MM.1S (cell line): Measurements from ENCODE around the gene KRT39.

Experiments used
- DNase-seq: peaks from one replicate; pipeline ENCODE4 v3.0.0-alpha.2; 2015
- H2AFZ ChIP-seq: fragments of 300-600 bp; sonication (generic); 2 replicates; pipeline ENCODE4 v1.6.0; 2016; ENCODE audit warnings: antibody characterized with exemption, low read length
- H3F3A ChIP-seq: fragments of 300-600 bp; sonication (generic); 2 replicates; pipeline ENCODE4 v1.6.1; 2016; ENCODE audit warnings: mild to moderate bottlenecking, antibody characterized with exemption, low read length, moderate library complexity, mixed read lengths; ENCODE audit not compliant: insufficient read depth
- H3K27ac ChIP-seq: fragments of 300-600 bp; sonication (generic); 2 replicates; pipeline ENCODE4 v1.5.1; 2016; ENCODE audit warnings: mild to moderate bottlenecking, low read length
- H3K27me3 ChIP-seq: fragments of 300-600 bp; sonication (generic); replicated peaks from 2 replicates; pipeline ENCODE4 v1.6.0; 2016; ENCODE audit warnings: low read length; ENCODE audit not compliant: insufficient read depth
- H3K36me3 ChIP-seq: fragments of 300-600 bp; sonication (generic); replicated peaks from 2 replicates; pipeline ENCODE4 v1.6.1; 2016; ENCODE audit warnings: mild to moderate bottlenecking, low read length, mixed read lengths; ENCODE audit not compliant: insufficient read depth
- H3K4me1 ChIP-seq: fragments of 300-600 bp; sonication (generic); 2 replicates; pipeline ENCODE4 v1.6.1; 2016; ENCODE audit warnings: low read length, mixed read lengths
- H3K4me2 ChIP-seq: fragments of 300-600 bp; sonication (generic); 2 replicates; pipeline ENCODE4 v1.6.0; 2016; ENCODE audit warnings: low read depth, low read length
- H3K4me3 ChIP-seq: fragments of 300-600 bp; sonication (generic); 2 replicates; pipeline ENCODE4 v1.5.1; 2016; ENCODE audit warnings: low read length, mixed read lengths
- H3K79me2 ChIP-seq: fragments of 300-600 bp; sonication (generic); 2 replicates; pipeline ENCODE4 v1.6.1; 2016; ENCODE audit warnings: mixed run types, low read length, mixed read lengths
- H3K9ac ChIP-seq: fragments of 300-600 bp; sonication (generic); 2 replicates; pipeline ENCODE4 v1.6.1; 2016; ENCODE audit warnings: low read length, mixed read lengths
- H3K9me2 ChIP-seq: fragments of 300-600 bp; sonication (generic); replicated peaks from 2 replicates; pipeline ENCODE4 v1.6.1; 2016; ENCODE audit warnings: mild to moderate bottlenecking, low read length, mixed read lengths; ENCODE audit not compliant: insufficient read depth
- H3K9me3 ChIP-seq: fragments of 300-600 bp; sonication (generic); replicated peaks from 2 replicates; pipeline ENCODE4 v1.6.1; 2016; ENCODE audit warnings: mild to moderate bottlenecking, low read length, mixed read lengths; ENCODE audit not compliant: insufficient read depth
- H4K20me1 ChIP-seq: fragments of 300-600 bp; sonication (generic); 2 replicates; pipeline ENCODE4 v1.6.1; 2016; ENCODE audit warnings: mild to moderate bottlenecking, low read length, moderate library complexity, mixed read lengths; ENCODE audit not compliant: insufficient read depth
- CTCF ChIP-seq: fragments of 300-600 bp; sonication (generic); IDR thresholded peaks from 2 replicates; pipeline ENCODE4 v1.5.1; 2016; ENCODE audit warnings: antibody characterized with exemption, low read length, mixed read lengths
- EZH2 ChIP-seq: fragments of 300-600 bp; sonication (generic); optimal IDR thresholded peaks from 2 replicates; pipeline ENCODE3; 2017; ENCODE audit warnings: low read depth, mild to moderate bottlenecking, antibody characterized with exemption, low read length, mixed read lengths
- EZH2phosphoT487 ChIP-seq: fragments of 300-600 bp; sonication (generic); IDR thresholded peaks from 2 replicates; pipeline ENCODE4 v1.6.1; 2018; ENCODE audit warnings: antibody characterized with exemption, low read length

The KRT39 gene

GRCh38 chr17:40910441-40910841 is 56.3 kb downstream of the KRT39 start:
- no peak for TF ChIP-seq EZH2phosphoT487
- TF ChIP-seq EZH2: no peak
- no peak for TF ChIP-seq CTCF
- peak; percentile 18 for DNase-seq
- H3K4me3 ChIP-seq: no peak overlapping the region
- H3F3A ChIP-seq: no peaks in the 10 kb centered on the region
- no peaks in the 10 kb centered on the region for H3K27me3 ChIP-seq
- H3K79me2 ChIP-seq: no peaks in the 10 kb centered on the region
- H2AFZ ChIP-seq: no peak overlapping the region
- H3K36me3 ChIP-seq: no peaks in the 10 kb centered on the region
- no peak overlapping the region; the same call in 1 of the 2 replicates for H3K9ac ChIP-seq
- no peaks in the 10 kb centered on the region for H3K9me3 ChIP-seq
- no peaks in the 10 kb centered on the region for H3K9me2 ChIP-seq
- no peak overlapping the region for H3K27ac ChIP-seq
- no peak overlapping the region for H3K4me2 ChIP-seq
- 0 out of 2 replicates have a peak, but pooled peaks cover 4% of the 10 kb centered on the region for H3K4me1 ChIP-seq
- no peaks in the 10 kb centered on the region for H4K20me1 ChIP-seq

- Histone ChIP-seq H3K27ac (no peak overlapping the region), H3K9ac (no peak overlapping the region), H3K9me2 (no peaks in the 10 kb centered on the region), H3K79me2 (no peaks in the 10 kb centered on the region), H3K9me3 (no peaks in the 10 kb centered on the region), H3K36me3 (no peaks in the 10 kb centered on the region), H2AFZ (no peak overlapping the region), H3K4me3 (no peak overlapping the region), H3K4me2 (no peak overlapping the region), H3F3A (no peaks in the 10 kb centered on the region), H3K4me1 (0 out of 2 replicates have a peak, but pooled peaks cover 4% of the 10 kb centered on the region), H4K20me1 (no peaks in the 10 kb centered on the region), H3K27me3 (no peaks in the 10 kb centered on the region)
- no peak for DNase-seq
- TF ChIP-seq EZH2phosphoT487 (no peak), EZH2 (no peak), CTCF (no peak)
Measured at GRCh38 chr17:40909755-40910154, 57.0 kb downstream of the KRT39 start.

DNA sequence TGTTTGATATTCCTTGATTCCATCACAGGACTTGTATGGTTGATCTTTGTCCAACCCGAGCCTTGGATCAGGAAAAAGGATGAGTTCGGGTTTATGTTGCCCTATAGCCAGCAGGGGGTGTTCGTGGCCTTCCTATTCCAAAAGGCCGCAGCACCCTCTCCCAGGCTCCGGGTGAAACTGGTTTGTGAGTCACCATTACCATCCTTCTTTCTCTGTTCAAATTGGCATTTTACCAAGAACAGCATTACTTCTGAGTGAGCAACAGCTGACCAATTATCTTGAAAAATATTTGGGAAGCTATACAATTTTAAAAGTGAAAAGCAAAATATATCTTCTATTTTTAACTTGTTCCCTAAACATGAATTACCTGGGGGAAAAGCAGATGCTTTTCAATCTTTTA is 57.4 kb downstream of the KRT39 start:
- H2AFZ ChIP-seq: no peak overlapping the region
- H3K79me2 ChIP-seq: no peaks in the 10 kb centered on the region
- 0 out of 2 replicates have a peak, but pooled peaks cover 4% of the 10 kb centered on the region for H3K4me1 ChIP-seq
- no peaks in the 10 kb centered on the region for H3K9me3 ChIP-seq
- H3K27me3 ChIP-seq: no peaks in the 10 kb centered on the region
- TF ChIP-seq EZH2 (no peak), CTCF (peak; percentile 62)
- no peak overlapping the region for H3K4me2 ChIP-seq
- peak; percentile 67 for DNase-seq
- H3K36me3 ChIP-seq: no peaks in the 10 kb centered on the region
- no peaks in the 10 kb centered on the region for H4K20me1 ChIP-seq
- H3F3A ChIP-seq: no peaks in the 10 kb centered on the region
- no peak overlapping the region for H3K4me3 ChIP-seq
- H3K9me2 ChIP-seq: no peaks in the 10 kb centered on the region
- H3K9ac ChIP-seq: no peak overlapping the region
- no peak overlapping the region for H3K27ac ChIP-seq
